Natural killer cell (primary cell): ENCODE results near the gene RHOXF1. TPM values are rescaled to one million over a fixed set of nuclear protein-coding genes. Genes with fewer than 3 reads are reported as not detected.
"Not testable (repeated sequence)": the region's sequence is repeated elsewhere in the genome, so short reads cannot be mapped to it uniquely, and the experiment has no call there.

Source experiments
- ATAC-seq, 3 donors: fragments of 150-1000 bp in 2 of 3; fragments of 200-7000 bp in 1 of 3; cut with Tn5 transposase; 1 replicate in 1 of 3; 2 replicates in 2 of 3; pipeline ENCODE4 v1.10.0; 2021; ENCODE audit warnings: mild to moderate bottlenecking in 2 of 3, moderate library complexity in 2 of 3
- DNase-seq, 2 donors: peaks; one replicate each; pipeline versions ENCODE4 v3.0.0 to v3.0.0-alpha.2; 2013 to 2021; ENCODE audit warnings: mixed read lengths in 1 of 2
- H3K27ac ChIP-seq: one replicate; pipeline ENCODE4 v1.5.1; 2013; ENCODE audit warnings: mild to moderate bottlenecking, low read length
- H3K27me3 ChIP-seq: one replicate; pipeline ENCODE4 v1.6.1; 2013; ENCODE audit warnings: low read length; ENCODE audit not compliant: control insufficient read depth, insufficient read depth
- H3K36me3 ChIP-seq: one replicate; pipeline ENCODE4 v1.6.1; 2013; ENCODE audit warnings: low read length; ENCODE audit not compliant: control insufficient read depth, insufficient read depth
- H3K4me1 ChIP-seq: one replicate; pipeline ENCODE4 v1.6.1; 2013; ENCODE audit warnings: low read length; ENCODE audit not compliant: control insufficient read depth, insufficient read depth
- H3K4me3 ChIP-seq: one replicate; pipeline ENCODE4 v1.5.1; 2013; ENCODE audit warnings: low read length
- H3K9me3 ChIP-seq: one replicate; pipeline ENCODE4 v1.6.1; 2013; ENCODE audit warnings: low read length; ENCODE audit not compliant: control insufficient read depth, insufficient read depth
- H3K27ac Mint-ChIP-seq, 2 donors: one replicate each; pipeline ENCODE4 v1.8.0; 2022; ENCODE audit warnings: mild to moderate bottlenecking in 2 of 2, mixed read lengths in 2 of 2, moderate library complexity in 1 of 2
- H3K27me3 Mint-ChIP-seq, 2 donors: one replicate each; pipeline ENCODE4 v1.8.0; 2022; ENCODE audit warnings: low read depth in 2 of 2, mixed read lengths in 2 of 2
- H3K36me3 Mint-ChIP-seq: one replicate; pipeline ENCODE4 v1.8.0; 2022; ENCODE audit warnings: mixed read lengths
- H3K4me1 Mint-ChIP-seq, 2 donors: one replicate each; pipeline ENCODE4 v1.8.0; 2022; ENCODE audit warnings: mixed read lengths in 2 of 2
- H3K4me3 Mint-ChIP-seq: one replicate; pipeline ENCODE4 v1.8.0; 2022; ENCODE audit warnings: mild to moderate bottlenecking, moderate library complexity, mixed read lengths
- H3K9me3 Mint-ChIP-seq, 2 donors: one replicate each; pipeline ENCODE4 v1.8.0; 2022; ENCODE audit warnings: mixed read lengths in 2 of 2
- WGBS: methylation state at CpG from one replicate; pipeline ENCODE4 v1.1.7; 2013; ENCODE audit warnings: missing lambda C conversion rate; ENCODE audit not compliant: insufficient coverage; 5-methylcytosine and 5-hydroxymethylcytosine counted together
- intact Hi-C: fragments of 100-400 bp; cut with micrococcal nuclease; formaldehyde crosslinking; loops from one replicate; pipeline ENCODE4 v1.14.2; 2022
- total RNA-seq, 4 donors: library from RNA; stranded (reverse); fragments of 120-200 nt in 1 of 4; gene quantifications; one replicate each; pipeline versions ENCODE4 v1.2.3 to v1.2.4, GENCODE V29; 2013 to 2022
- TF ChIP-seq, protein P1 (sequence below): fragments of 200-600 bp; IDR thresholded peaks from one replicate; pipeline ENCODE4 v1.8.0; 2022; ENCODE audit warnings: antibody characterized with exemption

RHOXF1 gene
- total RNA-seq, 3 donors from 2014 or later (not counting 1 experiment from before 2014, with no cell fraction given): 1.4 to 2.6 TPM; not detected in 1

DNA sequence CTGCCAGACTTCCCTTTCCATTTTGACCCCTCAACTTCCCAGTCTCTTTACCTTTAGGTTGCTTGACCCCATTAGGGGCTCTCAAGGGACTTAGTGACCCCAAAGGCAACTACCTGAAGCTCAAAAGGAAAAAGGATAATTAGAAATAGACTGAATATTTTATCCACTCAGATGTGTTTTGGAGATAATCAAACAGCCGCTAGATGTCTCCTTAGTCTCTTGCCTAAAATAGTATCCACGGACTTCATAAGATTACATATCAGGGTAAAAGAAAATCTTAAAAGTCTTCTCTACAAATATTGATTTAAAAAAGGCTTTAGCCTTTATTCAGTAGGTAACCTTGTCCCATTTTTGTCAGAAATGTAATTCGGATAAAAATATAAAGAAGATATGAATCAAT lies 21.7 kb upstream of the RHOXF1 start:
- H3K36me3 ChIP-seq: no peaks in the 10 kb centered on the region
- WGBS: 100% methylated on average over 1 of the region's 3 CpGs
- Mint-ChIP-seq H3K9me3 (no peaks in the 10 kb centered on the region), H3K27me3 (no peaks in the 10 kb centered on the region), H3K36me3 (no peaks in the 10 kb centered on the region), H3K27ac (no peak overlapping the region), H3K4me1 (peaks cover 10% of the 10 kb centered on the region in 2 donors), H3K4me3 (no peak overlapping the region)
- H3K9me3 ChIP-seq: no peaks in the 10 kb centered on the region
- H3K4me1 ChIP-seq: no peaks in the 10 kb centered on the region
- DNase-seq (no peak), ATAC-seq (no peak)
- H3K27ac ChIP-seq: no peak overlapping the region
- intact Hi-C loops: no loop called here
- TF ChIP-seq, protein P1, sequence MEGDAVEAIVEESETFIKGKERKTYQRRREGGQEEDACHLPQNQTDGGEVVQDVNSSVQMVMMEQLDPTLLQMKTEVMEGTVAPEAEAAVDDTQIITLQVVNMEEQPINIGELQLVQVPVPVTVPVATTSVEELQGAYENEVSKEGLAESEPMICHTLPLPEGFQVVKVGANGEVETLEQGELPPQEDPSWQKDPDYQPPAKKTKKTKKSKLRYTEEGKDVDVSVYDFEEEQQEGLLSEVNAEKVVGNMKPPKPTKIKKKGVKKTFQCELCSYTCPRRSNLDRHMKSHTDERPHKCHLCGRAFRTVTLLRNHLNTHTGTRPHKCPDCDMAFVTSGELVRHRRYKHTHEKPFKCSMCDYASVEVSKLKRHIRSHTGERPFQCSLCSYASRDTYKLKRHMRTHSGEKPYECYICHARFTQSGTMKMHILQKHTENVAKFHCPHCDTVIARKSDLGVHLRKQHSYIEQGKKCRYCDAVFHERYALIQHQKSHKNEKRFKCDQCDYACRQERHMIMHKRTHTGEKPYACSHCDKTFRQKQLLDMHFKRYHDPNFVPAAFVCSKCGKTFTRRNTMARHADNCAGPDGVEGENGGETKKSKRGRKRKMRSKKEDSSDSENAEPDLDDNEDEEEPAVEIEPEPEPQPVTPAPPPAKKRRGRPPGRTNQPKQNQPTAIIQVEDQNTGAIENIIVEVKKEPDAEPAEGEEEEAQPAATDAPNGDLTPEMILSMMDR: no peak
- H3K27me3 ChIP-seq: no peaks in the 10 kb centered on the region
- no peak overlapping the region for H3K4me3 ChIP-seq

DNA sequence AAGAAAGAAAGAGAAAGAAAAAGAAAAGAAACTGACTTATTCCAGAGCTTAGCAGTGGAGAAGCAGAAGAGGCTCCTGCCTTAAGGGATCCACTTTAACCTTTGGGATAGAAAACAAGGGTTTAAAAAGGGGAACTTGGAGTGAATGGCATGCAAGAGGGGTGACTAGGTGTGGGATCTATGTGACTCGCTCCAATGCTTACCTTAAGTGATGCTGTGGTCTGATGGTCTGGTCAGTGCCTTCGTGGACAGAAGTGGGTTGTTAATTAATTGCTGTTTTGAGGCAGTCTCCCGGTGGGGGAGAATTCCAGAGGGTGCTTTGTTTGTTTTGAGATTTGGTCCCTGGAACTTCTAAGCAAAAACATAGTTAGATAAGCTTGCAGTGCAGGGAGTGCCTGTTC lies 21.1 kb upstream of the RHOXF1 start:
- TF ChIP-seq, protein P1: no peak

DNA sequence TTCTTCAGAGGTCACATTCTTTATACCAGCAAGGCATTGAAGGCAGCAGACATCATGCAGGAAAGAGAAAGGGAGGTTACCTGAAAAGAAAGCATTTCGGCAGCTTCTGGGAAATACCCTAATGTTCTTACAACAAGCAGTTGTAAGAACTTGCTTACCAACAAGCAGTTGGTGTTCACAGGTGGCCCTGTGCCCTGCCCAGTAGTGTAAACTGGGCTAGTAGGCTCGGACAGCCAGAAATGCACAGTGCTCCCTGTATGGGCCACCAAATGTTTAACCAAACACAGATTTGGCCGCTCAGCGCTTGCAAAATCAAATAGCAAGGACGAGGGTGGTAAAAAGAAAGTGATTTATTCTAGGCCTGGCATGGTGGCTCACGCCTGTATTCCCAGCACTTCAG lies 20.4 kb upstream of the RHOXF1 start:
- no peaks in the 10 kb centered on the region for H3K27me3 Mint-ChIP-seq
- no peak for DNase-seq
- H3K4me1 ChIP-seq: no peaks in the 10 kb centered on the region
- TF ChIP-seq, protein P1: no peak
- no peaks in the 10 kb centered on the region for H3K36me3 ChIP-seq
- ATAC-seq: no peak
- WGBS: 83% methylated on average over 6 of the region's 6 CpGs
- no peak overlapping the region for H3K4me3 ChIP-seq
- H3K9me3 Mint-ChIP-seq: no peaks in the 10 kb centered on the region
- no peak overlapping the region for H3K27ac Mint-ChIP-seq
- H3K27me3 ChIP-seq: no peaks in the 10 kb centered on the region
- H3K27ac ChIP-seq: no peak overlapping the region
- no peak overlapping the region for H3K4me3 Mint-ChIP-seq
- no peaks in the 10 kb centered on the region for H3K9me3 ChIP-seq
- H3K4me1 Mint-ChIP-seq: peaks cover 8% of the 10 kb centered on the region in 2 donors
- H3K36me3 Mint-ChIP-seq: no peaks in the 10 kb centered on the region
- intact Hi-C loops: no loop called here

More for the DNA sequence above, 21.1 kb upstream of the RHOXF1 start:
- 77% methylated on average over 3 of the region's 3 CpGs for WGBS
- intact Hi-C loops: no loop called here
- Histone ChIP-seq H3K9me3 (no peaks in the 10 kb centered on the region), H3K4me3 (no peak overlapping the region), H3K4me1 (no peaks in the 10 kb centered on the region), H3K36me3 (no peaks in the 10 kb centered on the region), H3K27ac (no peak overlapping the region), H3K27me3 (no peaks in the 10 kb centered on the region)
- H3K4me1 Mint-ChIP-seq: peaks cover 10% of the 10 kb centered on the region in 2 donors
- H3K36me3 Mint-ChIP-seq: no peaks in the 10 kb centered on the region
- no peaks in the 10 kb centered on the region for H3K27me3 Mint-ChIP-seq
- no peak overlapping the region for H3K4me3 Mint-ChIP-seq
- no peak for ATAC-seq
- DNase-seq: no peak
- no peak overlapping the region for H3K27ac Mint-ChIP-seq
- H3K9me3 Mint-ChIP-seq: no peaks in the 10 kb centered on the region

DNA sequence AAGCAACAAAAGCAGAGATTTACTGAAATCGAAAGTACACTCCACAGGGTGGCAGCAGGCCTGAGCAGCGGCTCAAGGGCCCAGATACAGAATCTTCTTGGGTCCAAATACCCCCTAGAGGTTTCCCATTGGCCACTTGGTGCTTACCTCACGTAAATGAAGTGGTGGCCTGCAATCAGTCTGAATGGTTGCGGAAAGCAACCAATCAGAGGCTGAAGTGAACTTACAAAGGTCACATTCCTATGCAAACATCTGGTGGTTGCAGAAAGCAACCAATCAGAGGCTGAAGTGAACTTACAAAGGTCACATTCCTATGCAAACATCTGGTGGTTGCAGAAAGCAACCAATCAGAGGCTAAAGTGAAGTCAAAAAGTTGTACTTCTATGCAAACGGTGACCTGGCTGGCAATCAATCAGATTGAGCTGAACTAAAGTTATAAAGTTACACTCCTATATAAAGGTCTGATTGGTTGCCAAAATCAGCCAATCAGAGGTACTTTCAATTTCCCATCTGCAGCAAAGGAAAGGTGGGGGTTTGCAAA lies 12.7 kb upstream of the RHOXF1 start:
- H3K36me3 Mint-ChIP-seq, H3K27ac Mint-ChIP-seq, ATAC-seq, H3K4me3 Mint-ChIP-seq, H3K4me3 ChIP-seq, H3K36me3 ChIP-seq, H3K27ac ChIP-seq, H3K27me3 ChIP-seq, DNase-seq, H3K9me3 ChIP-seq, H3K4me1 Mint-ChIP-seq, H3K27me3 Mint-ChIP-seq, intact Hi-C loops, H3K9me3 Mint-ChIP-seq, H3K4me1 ChIP-seq: not testable (repeated sequence)
- 99% methylated on average over 5 of the region's 5 CpGs for WGBS
